C1 segment of cervical spinal cord (tissue), 14 donors: ENCODE measurements around the gene MAPKAPK3.
"Not testable (repeated sequence)": the region's sequence is repeated elsewhere in the genome, so short reads cannot be mapped to it uniquely, and the experiment has no call there.

Experiments used
- DNase-seq, 14 donors: peaks; one replicate each; lab custom pipeline; 2025; lab: John Stamatoyannopoulos, UW

The MAPKAPK3 gene

GRCh38 chr3:50655009-50655830 lies 38.3 kb downstream of the MAPKAPK3 start:
- no peak for DNase-seq

GRCh38 chr3:50656417-50657195 lies 39.7 kb downstream of the MAPKAPK3 start:
- no peak for DNase-seq

DNA sequence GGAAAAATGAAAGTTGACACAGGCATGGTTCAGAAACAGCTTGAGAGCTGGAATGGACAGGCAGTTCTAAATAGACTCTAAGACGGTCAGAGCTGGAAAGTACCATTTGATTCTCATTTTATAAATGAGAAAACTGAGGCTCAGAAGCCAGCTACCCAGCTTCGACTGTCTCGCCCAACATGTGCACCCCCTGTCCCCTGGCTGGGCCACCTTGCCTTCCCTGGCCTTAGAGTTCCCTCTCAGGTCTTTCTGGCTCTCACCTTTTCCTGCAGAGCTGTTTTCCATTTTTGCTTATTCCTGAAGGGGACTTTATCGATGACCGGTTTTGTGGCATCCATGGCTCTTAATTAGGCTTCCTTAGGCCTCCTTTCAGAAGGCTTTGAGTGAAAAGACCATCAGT lies 40.5 kb downstream of the MAPKAPK3 start:
- DNase-seq: no peak

- DNase-seq: no peak
Observed at GRCh38 chr3:50657816-50658215, 40.9 kb downstream of the MAPKAPK3 start.

GRCh38 chr3:50658416-50658815 lies 41.5 kb downstream of the MAPKAPK3 start:
- DNase-seq: no peak

DNA sequence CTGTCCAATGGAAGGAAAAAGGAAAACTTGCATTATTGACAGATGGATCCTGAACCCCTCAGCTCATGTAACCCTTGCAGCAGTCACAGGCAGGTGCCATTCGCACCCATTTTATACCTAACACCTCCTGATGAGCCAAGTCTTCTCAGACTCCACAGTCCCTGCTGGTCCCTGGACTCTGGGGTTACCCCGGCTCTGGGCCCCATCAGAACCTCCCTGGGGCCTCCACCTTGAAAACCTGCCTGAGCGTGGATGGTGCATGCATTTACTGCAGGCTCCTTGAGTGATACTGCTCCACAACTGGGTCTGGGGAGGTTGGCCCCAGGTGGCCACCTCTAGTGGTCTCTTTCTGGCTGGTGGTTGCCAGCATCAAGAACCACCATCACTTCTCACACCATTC lies 41.9 kb downstream of the MAPKAPK3 start:
- DNase-seq: no peak

DNA sequence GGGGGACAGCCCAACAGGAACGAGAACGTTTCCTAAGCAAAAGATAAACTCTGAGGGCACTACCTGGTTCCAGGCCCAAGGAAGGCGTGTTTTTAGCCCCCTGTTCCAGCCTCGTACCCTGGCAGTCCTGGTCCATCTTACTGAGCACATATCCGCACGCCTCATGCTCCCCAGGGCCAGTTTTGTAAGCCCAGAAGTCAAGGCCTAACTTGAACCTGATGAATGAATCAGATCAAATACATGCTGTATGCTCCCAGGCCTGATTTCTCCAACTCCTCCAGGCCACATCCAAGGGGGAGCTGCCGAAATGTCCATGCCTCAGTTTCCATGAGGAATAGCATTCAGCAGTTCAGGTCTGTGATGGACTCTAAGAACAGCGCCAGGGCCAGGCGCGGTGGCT lies 43.4 kb downstream of the MAPKAPK3 start:
- DNase-seq: no peak

- no peak for DNase-seq
Observed at GRCh38 chr3:50661321-50661837, 44.4 kb downstream of the MAPKAPK3 start.

DNA sequence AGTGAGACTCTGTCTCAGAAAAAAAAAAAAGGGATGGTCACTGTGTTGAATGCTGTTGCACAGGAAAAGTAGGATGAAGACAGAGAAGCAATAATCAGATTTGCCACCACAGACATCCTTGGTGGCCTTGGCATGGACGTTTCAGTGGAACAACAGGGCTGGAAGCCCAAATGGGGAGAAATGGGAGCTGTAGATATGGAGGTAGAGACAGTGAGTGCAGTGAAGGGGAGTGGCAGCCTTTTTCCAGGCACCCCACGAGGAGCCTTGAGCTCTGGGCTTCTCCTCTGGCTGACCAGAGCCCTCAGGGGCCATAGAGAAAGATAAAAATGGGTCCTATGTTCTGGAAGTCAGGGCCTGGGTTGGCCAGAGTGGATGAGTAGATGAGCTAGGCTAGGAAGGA lies 45.5 kb downstream of the MAPKAPK3 start:
- no peak for DNase-seq

DNA sequence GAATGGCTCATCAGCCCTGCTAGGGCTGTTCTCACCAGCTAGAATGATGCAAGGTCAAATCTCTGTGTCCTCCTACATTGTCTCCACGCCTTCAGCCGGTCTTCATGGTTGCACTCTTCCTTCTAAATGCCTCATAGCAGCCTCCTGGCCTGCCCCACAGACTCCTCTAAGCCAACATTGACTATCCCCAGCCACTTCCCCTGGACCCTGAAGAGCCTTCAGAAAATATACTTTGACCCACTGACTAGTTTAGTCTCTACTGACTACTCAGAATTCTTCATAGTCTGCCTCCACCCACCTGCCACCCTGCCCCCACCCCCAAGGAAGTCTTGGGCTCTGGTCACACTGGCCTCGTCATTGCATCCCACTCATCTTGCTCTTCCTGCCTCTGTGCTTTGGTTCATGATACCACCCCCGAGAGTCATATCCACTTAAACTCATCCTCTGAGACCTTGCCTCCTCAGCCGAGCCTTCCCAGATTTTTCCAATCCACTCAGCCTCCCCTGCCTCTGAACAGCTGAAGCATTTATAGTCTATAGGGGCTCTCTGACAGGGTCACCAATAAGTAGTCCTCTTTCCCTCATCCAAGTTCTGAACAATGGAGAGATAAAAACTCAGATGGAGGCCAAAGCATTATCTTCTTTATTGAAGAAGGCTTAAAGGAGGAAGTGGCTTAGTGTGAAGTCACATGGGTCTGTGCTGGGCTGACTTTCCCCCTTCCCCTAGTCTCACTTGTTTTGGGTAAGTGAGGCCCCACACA lies 48.3 kb downstream of the MAPKAPK3 start:
- no peak for DNase-seq

DNA sequence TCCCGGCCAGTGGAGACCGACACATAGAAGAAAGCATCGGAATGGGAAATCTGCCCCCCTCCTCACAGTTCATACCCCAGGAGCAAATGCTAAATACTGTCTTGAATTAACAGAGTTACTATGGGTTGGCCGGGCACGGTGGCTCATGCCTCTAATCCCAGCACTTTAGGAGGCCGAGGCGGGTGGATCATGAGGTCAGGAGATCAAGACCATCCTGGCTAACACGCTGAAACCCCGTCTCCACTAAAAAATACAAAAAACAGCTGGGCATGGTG lies 48.8 kb downstream of the MAPKAPK3 start:
- not testable (repeated sequence) for DNase-seq

DNA sequence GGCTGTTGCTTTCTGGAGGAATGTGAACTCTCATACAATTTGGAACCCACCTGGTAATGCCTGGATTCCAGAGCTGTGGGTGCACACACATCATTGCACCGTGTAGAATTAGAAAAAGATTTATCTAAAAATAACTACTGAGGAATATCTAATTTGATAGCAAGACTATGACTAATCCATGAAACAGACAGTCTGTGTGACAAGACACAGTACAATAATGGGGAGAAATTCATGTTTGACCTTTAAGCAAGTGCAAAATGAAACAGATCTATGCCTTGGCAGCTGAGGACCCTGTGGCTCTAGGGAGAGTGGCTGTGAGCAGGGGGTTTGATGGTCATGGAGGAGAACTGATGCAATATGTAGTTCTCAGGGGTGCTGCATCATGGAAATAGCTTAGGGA lies 49.9 kb downstream of the MAPKAPK3 start:
- DNase-seq: no peak

- no peak for DNase-seq
Observed at GRCh38 chr3:50671331-50671730, 54.4 kb downstream of the MAPKAPK3 start.

DNA sequence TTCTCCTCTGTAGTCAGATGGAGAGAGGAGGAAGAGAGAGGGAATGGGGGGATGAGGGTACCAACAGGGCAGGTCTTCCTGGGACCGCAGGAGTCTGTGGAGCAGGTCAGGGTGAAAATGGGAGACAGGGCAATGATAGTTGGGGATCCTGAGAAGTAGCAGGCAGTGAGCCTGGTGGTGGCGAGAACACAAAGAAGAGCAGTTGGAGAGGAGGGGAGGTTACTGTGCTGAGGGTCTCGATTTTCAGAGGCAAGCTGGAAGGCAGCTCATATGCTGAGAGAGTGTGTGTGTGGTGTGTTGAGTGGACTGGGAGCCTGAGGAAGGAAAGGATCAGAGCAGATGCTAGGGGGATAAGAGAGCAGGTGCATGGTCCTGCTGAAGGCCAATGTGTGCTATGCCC lies 55.7 kb downstream of the MAPKAPK3 start:
- no peak for DNase-seq

DNA sequence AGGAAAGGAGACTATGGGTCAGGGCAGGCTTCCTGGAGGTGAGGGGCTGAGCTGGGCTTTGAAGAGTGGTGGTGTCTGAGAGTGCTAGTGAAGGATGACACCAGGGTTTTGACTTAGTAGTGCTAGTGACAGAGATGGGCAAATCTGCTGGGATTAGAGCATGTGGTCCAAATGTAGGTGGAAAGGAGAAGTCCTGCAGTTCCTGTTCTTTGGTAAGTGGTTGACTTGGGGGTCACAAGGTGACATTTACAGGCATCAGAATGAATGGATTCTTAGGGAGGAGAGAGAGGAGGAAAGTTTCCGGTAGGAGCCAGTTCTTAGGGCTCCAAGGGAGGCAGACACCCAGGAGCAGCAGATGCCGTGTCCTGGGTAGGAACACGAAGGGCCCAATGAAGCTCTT lies 57.0 kb downstream of the MAPKAPK3 start:
- DNase-seq: no peak

GRCh38 chr3:50674349-50675178 lies 57.6 kb downstream of the MAPKAPK3 start, which contains the start of gene DOCK3:
Gene DOCK3 (plus strand): TSS chr3:50674927. CDS start chr3:50675264, 337 bp downstream.
- peak in 10 of 14 donors; percentile 22 to 73 (median 63) for DNase-seq

- DNase-seq: peak in 13 of 14 donors; percentile 26 to 82 (median 53)
Observed at GRCh38 chr3:50675179-50676030, 58.5 kb downstream of the MAPKAPK3 start.

DNA sequence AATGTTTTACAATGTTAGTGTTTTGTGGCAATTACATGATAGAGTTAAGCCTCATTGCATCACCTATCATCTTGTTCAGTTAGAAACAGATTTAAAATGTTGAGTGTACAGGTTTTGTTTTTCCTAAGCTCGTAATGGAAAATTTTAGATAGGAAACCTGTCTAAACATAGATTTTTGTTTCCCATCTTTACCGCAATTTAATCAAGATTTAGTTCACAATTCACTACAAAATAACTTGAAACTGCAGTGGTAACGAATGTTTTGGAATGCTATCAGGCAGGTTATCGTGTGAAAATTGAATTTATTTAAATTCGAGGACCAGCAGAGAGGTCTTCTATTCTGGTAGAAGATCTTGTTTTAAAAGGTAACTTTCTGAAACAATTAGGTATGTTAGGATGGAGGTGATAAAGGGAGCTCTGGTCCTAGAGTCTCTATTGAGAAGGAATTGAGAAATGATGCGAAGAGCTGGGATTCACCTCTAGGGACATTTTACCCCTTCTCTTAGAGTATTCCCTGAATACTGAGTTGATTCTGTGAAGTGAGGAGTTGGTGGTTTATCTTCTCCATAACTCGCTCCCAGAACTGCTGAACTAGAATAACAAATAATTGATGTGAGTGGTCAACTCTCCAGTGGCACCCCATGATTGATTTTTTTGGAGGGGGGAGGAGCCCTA lies 59.2 kb downstream of the MAPKAPK3 start:
- peak in 1 of 14 donors; percentile 26 for DNase-seq

DNA sequence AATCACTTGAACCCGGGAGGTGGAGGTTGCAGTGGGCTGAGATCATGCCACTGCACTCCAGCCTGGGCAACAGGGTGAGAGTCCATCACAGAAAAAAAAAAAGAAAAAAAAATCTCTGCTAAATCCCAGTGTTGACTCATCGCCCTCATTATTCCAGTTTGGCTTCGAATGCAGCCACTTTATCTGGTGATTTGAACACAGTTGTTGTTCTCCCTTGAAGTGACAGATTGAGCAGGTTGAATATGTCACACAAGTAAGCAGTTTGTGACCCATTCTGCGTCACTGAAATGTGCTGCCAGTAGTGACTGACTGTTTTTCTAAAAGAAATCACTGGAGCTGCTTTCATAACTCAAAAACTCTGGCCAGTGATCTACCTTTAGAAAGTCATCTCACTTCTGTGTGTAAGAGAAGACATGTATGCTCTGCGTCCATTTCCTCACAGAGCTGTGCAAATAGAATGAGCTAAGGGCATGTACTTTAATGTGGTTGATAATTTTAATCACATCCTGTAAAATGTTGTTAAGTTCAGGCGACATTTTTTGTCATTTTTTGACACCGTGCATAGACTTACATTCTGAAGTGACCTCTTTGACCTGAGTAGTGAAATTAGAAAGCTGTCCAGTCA lies 70.3 kb downstream of the MAPKAPK3 start:
- DNase-seq: peak in 3 of 14 donors; percentile 15 to 69 (median 37)
